CMK (cell line): ENCODE results near the gene ZNF804A.
"Not testable (repeated sequence)": the region's sequence is repeated elsewhere in the genome, so short reads cannot be mapped to it uniquely, and the experiment has no call there.

Experiments
- DNase-seq: peaks from one replicate; pipeline ENCODE4 v3.0.0-alpha.2; 2010; ENCODE audit warnings: low read depth

The ZNF804A gene

GRCh38 chr2:184834699-184835397 lies 236.5 kb downstream of the ZNF804A start:
- no peak for DNase-seq

GRCh38 chr2:184835398-184835715 lies 237.0 kb downstream of the ZNF804A start:
- no peak for DNase-seq

- no peak for DNase-seq
Observed at GRCh38 chr2:184847331-184847730, 249.0 kb downstream of the ZNF804A start.

GRCh38 chr2:184849516-184849915 lies 251.2 kb downstream of the ZNF804A start:
- DNase-seq: no peak

GRCh38 chr2:184851576-184851975 lies 253.2 kb downstream of the ZNF804A start:
- DNase-seq: no peak

- no peak for DNase-seq
Observed at GRCh38 chr2:184859187-184859586, 260.9 kb downstream of the ZNF804A start.

- DNase-seq: no peak
Observed at GRCh38 chr2:184860744-184861143, 262.4 kb downstream of the ZNF804A start.

- DNase-seq: no peak
Observed at GRCh38 chr2:184875212-184875611, 276.9 kb downstream of the ZNF804A start.

GRCh38 chr2:184875911-184876310 lies 277.6 kb downstream of the ZNF804A start:
- no peak for DNase-seq

GRCh38 chr2:184877909-184878308 lies 279.6 kb downstream of the ZNF804A start:
- no peak for DNase-seq

- DNase-seq: no peak
Observed at GRCh38 chr2:184879671-184880070, 281.3 kb downstream of the ZNF804A start.

GRCh38 chr2:184886585-184886984 lies 288.3 kb downstream of the ZNF804A start:
- DNase-seq: not testable (repeated sequence)

- no peak for DNase-seq
Observed at GRCh38 chr2:184890311-184890710, 292.0 kb downstream of the ZNF804A start.

- no peak for DNase-seq
Observed at GRCh38 chr2:184904991-184905390, 306.7 kb downstream of the ZNF804A start.

- no peak for DNase-seq
Observed at GRCh38 chr2:184906160-184906559, 307.8 kb downstream of the ZNF804A start.

GRCh38 chr2:184906709-184907108 lies 308.4 kb downstream of the ZNF804A start:
- no peak for DNase-seq

- no peak for DNase-seq
Observed at GRCh38 chr2:184908966-184909365, 310.6 kb downstream of the ZNF804A start.

GRCh38 chr2:184920451-184920965 lies 322.2 kb downstream of the ZNF804A start:
- DNase-seq: no peak

- no peak for DNase-seq
Observed at GRCh38 chr2:184921676-184922075, 323.3 kb downstream of the ZNF804A start.

- DNase-seq: no peak
Observed at GRCh38 chr2:184923751-184924150, 325.4 kb downstream of the ZNF804A start.

GRCh38 chr2:184927040-184927439 lies 328.7 kb downstream of the ZNF804A start:
- no peak for DNase-seq

GRCh38 chr2:184936761-184937160 lies 338.4 kb downstream of the ZNF804A start:
- no peak for DNase-seq

- no peak for DNase-seq
Observed at GRCh38 chr2:184938221-184938985, 340.1 kb downstream of the ZNF804A start.
